GM12801 (cell line): ENCODE results near the gene LRCOL1.

Experiments used
- TF ChIP-seq, protein P1 (sequence below): IDR thresholded peaks from one replicate; pipeline ENCODE4 v1.5.1; 2011; ENCODE audit warnings: control low read depth; ENCODE audit not compliant: insufficient read length; ENCODE audit errors: extremely low read depth

LRCOL1 gene

DNA sequence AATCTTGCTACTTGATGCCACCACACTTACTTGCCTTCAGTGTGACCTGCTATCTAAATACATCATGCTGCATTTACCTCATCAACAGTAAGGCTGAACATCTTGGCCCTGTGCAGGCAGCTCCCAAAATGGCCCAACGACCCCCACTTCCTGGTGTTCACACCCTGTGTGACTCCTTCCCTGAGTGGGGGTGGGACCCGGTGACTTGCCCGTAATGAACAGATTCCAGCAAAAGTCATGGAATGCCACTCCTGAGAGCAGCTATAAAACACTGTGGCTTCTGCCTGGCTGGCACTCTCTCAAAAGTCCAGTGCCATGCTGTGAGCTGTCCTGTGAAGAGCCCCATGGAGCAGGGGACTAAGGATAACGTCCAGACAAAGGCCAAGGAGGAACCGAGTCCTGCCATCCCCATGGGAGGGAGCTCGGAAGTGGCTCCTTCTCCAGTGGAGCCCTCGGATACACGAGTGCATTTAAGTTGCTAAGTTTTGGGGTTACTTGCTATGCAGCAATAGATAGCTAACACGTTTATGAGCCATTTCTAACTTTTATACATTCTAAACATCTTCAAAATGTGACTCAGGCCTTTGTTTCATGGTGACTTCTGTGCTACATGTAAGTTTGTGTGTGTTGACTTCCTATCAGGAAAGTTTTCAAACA, 41.2 kb upstream of the LRCOL1 start:
- TF ChIP-seq, protein P1, sequence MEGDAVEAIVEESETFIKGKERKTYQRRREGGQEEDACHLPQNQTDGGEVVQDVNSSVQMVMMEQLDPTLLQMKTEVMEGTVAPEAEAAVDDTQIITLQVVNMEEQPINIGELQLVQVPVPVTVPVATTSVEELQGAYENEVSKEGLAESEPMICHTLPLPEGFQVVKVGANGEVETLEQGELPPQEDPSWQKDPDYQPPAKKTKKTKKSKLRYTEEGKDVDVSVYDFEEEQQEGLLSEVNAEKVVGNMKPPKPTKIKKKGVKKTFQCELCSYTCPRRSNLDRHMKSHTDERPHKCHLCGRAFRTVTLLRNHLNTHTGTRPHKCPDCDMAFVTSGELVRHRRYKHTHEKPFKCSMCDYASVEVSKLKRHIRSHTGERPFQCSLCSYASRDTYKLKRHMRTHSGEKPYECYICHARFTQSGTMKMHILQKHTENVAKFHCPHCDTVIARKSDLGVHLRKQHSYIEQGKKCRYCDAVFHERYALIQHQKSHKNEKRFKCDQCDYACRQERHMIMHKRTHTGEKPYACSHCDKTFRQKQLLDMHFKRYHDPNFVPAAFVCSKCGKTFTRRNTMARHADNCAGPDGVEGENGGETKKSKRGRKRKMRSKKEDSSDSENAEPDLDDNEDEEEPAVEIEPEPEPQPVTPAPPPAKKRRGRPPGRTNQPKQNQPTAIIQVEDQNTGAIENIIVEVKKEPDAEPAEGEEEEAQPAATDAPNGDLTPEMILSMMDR, result no peak

DNA sequence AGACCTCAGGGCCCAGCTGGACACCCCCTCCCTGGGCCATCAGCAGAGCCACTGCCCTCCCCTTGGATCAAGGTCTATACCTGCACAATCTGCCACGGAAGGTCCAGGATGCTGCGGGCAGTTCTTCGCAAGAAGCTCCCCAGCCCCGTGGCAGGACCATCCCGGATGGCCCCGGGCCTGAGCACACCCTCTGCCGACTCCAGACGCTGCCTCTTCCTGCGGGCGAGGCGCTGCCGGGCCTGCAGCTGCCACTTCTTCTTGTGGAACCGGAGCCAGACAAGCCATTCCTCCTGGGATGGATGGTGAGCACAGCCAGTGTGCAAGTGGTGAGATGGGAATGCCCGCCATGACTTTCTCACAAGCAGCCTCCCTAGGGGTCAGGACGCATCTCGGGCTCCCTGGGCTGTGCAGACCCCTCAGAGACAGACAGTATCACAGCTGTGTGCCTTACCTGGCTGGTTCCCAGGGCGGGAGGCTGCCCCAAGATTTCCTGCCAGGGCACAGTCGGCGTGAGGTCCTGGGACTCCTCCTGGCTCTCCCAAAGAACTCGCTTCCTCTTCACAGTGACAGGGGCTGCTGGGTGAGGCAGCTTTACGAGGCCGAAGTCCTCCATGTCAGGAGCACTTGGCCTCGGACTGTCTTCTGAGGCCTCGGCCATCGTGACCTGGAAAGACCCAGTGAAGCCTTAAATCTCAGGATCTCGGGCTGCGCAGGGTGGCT, 39.0 kb upstream of the LRCOL1 start:
- TF ChIP-seq, protein P1, result no peak

DNA sequence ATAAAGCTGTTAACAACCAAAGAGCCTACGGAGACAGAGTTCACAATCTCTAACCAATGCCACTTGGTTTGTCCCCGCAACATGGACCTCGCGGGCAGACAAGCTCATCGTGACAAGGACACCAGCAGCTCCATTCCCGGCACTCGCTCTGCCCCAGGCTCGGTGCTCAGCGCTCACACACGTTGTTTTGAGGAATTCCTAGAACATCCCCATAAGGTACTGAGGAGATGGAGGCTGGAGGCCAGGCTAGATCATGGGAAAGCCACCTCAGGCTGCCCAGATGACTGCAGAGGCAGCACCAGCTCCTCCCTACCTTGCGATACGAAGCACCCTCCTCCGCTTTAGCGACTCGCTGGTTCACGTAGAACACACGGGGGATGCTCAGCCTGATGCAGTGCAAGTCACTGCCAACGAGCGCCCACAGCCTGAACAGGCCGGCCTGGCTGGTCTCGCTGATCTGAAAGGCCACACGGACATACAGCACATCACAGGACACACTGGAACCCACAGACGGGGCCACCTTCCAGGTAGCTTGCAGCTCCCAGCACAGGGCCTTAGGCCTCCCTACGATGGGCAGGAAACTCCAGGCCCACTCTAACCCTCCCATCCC, 38.3 kb upstream of the LRCOL1 start:
- TF ChIP-seq, protein P1, result no peak

DNA sequence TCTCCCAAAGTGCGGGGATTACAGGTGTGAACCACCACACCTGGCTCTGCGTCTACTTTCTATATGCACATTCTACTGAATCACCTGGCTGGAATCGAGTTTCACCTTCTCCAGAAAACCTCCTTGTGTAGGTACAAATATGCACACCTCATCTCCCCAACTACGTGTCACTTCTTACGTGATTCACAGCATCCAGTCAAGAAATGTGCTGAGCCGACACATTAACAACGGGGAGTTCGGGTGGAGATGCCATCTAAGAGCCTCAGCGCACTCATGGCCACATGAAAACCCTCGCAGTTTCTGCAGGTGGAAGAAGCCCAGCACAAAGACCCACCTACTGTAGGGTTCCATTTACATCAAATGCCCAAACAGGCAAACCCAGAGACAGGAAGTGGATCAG, 37.5 kb upstream of the LRCOL1 start:
- TF ChIP-seq, protein P1, result no peak

DNA sequence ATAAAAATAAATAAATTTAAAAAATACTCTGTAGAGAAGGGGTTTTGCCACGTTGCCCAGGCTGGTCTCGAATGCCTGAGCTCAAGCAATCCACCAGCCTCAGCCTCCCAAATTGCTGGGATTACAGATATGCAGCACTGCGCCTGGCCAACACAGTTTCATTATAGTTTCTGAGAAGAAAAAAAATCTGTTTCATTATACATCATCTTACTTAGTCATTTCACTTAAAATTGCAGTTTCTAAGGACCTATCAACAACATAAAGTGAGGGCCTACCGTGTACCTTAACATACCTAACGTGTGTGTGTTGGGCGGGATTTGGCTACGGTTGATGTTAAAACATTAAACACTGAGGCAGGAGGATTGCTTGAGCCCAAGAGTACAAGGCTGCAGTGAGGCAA, 36.5 kb upstream of the LRCOL1 start:
- TF ChIP-seq, protein P1, result no peak

DNA sequence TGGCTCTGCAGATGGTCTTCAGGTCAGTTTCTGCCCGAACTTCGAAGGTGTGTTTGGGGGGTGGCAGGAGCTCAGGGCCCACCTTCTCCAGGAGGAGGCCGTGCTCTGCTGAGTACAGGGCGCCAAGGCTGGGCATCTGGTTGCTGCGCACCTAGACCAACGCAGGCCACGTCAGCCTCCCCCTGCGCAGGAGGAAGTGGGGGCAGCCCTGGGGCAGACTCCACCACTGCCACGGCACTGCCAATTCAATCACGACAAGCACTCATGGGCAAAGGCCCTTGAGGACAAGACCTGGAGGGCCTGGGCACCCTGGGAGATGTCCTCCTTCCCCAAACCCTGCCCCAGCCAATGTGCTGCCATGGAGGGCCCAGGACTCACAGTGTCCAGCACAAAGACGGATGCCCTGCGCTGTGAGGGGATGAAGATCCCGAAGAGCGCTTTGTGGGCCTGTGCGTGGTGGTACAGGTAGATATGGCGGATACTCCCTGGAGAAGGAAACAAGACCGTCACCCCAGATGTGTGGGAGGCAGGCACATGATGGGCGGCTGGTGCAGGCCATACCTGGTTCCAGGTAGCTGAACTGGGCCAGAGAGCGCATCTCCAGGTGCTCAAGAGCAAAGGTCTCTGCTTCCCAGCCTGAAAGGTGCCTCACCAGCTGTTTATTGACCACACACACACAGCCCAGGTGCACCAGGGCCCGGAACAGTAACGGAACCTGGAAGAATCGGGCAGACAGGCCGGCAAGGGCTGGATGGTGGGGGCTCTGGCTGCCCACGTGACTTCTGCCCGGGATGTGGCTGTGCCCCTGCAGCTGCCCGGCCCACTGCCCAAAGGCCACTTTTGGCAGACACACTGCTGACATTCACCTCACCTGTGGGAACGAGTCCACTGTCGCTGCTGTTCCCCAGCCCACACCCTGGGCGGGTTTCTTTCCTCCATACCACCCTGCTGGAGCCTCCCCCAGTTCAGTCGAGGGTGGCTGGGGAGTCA, 32.8 kb upstream of the LRCOL1 start:
- TF ChIP-seq, protein P1, result no peak
